Heart left ventricle (tissue), 16 donors: ENCODE data around the gene CACNA1S. TPM values are rescaled to one million over a fixed set of nuclear protein-coding genes. Genes with fewer than 3 reads are reported as not detected.

ENCODE experiments used
- ATAC-seq, 4 donors: fragments of 200-7000 bp; cut with Tn5 transposase; one replicate each; pipeline ENCODE4 v1.9.1; 2020 to 2022; ENCODE audit warnings: moderate library complexity in 4 of 4, mild to moderate bottlenecking in 3 of 4, moderate number of reproducible peaks in 1 of 4
- DNase-seq, 5 donors: peaks; one replicate each; pipeline ENCODE4 v3.0.0-alpha.2; 2020
- H3K27ac ChIP-seq, 12 donors: fragments of 200-600 bp; sonication (generic) in 4 of 12; one replicate each; pipeline versions ENCODE4 v1.5.0 to v1.8.0; 2016 to 2022; ENCODE audit warnings: mild to moderate bottlenecking in 2 of 12
- H3K27me3 ChIP-seq, 9 donors: fragments of 200-600 bp; sonication (generic) in 2 of 9; one replicate each; pipeline versions ENCODE4 v1.5.1 to v1.8.0; 2016 to 2022; ENCODE audit warnings: mild to moderate bottlenecking in 3 of 9
- H3K36me3 ChIP-seq, 9 donors: fragments of 200-600 bp; sonication (generic) in 2 of 9; one replicate each; pipeline versions ENCODE4 v1.5.0 to v1.8.0; 2018 to 2022; ENCODE audit warnings: mild to moderate bottlenecking in 2 of 9
- H3K4me1 ChIP-seq, 12 donors: fragments of 200-600 bp; sonication (generic) in 4 of 12; one replicate each; pipeline versions ENCODE4 v1.5.0 to v1.8.0; 2016 to 2022; ENCODE audit warnings: mild to moderate bottlenecking in 3 of 12
- H3K4me3 ChIP-seq, 12 donors: fragments of 200-600 bp; sonication (generic) in 4 of 12; one replicate each; pipeline versions ENCODE4 v1.5.0 to v1.8.0; 2017 to 2022; ENCODE audit warnings: mild to moderate bottlenecking in 9 of 12, moderate library complexity in 4 of 12
- H3K9me3 ChIP-seq, 12 donors: fragments of 200-600 bp; sonication (generic) in 4 of 12; one replicate each; pipeline versions ENCODE4 v1.5.0 to v1.8.0; 2016 to 2022; ENCODE audit warnings: mild to moderate bottlenecking in 1 of 12
- POLR2A ChIP-seq, 2 donors: fragments of 450-650 bp; IDR thresholded peaks; one replicate each; pipeline ENCODE4 v1.6.1; 2017; ENCODE audit warnings: antibody characterized with exemption in 2 of 2, mild to moderate bottlenecking in 2 of 2, moderate library complexity in 2 of 2
- WGBS, 4 donors: extraction: QIAGEN DNeasy Blood & Tissue Kit in 2 of 4; methylation state at CpG; one replicate each; pipeline versions ENCODE4 v1.1.5 to v1.1.7; 2013 to 2018; 5-methylcytosine and 5-hydroxymethylcytosine counted together
- intact Hi-C, 10 donors: fragments of 100-400 bp; cut with DNase I; formaldehyde crosslinking; loops; one replicate each; pipeline versions ENCODE4 v1.11.1 to v1.14.2; 2022
- polyA plus RNA-seq, 2 donors: library from polyadenylated mRNA; stranded (reverse); fragments of 200-250 nt; gene quantifications; one replicate each; pipeline ENCODE4 v1.2.3, GENCODE V29; 2013
- total RNA-seq, 9 donors: library from RNA; depleted of rRNA in 2 of 9; stranded (reverse); fragments of >200 nt in 2 of 9; fragmentation: NEBNext Ultra II Directional in 3 of 9; extraction: Animal tissue kit (Norgen Biotek cat#: 25700) in 3 of 9; gene quantifications; one replicate each; pipeline versions ENCODE4 v1.1.0 to v1.2.4, GENCODE V29; 2016 to 2023
- TF ChIP-seq, protein P1 (sequence below), 12 donors: fragments of 200-600 bp; sonication (generic) in 4 of 12; IDR thresholded peaks; one replicate each; pipeline versions ENCODE4 v1.5.0 to v1.8.0; 2018 to 2022; ENCODE audit warnings: antibody characterized with exemption in 12 of 12, mild to moderate bottlenecking in 5 of 12
- donor health status: ischemic (EF 13 %, LVEDD 7.1; RV severe dilation, severe dysfunction).
- donor health status: healthy with polysubstance abuse.
- donor health status: DM: no; HTN: yes; CAD: no.
- donor health status: DM: no; HTN: no; CAD: no.
- donor health status: ischemic (EF 25% LVEDD 6.9; RV normal size, moderate dysfunction).
- donor health status: ischemic (EF 25% LVEDD 5.7; RV mildly dilated, moderate dysfunction).
- donor health status: healthy.
- donor health status: DM: yes; HTN: yes; CAD: no.
- donor health status: ischemic (EF 35%, LVEDD 5.7; RV mildly dilated, moderate dysfunction).
- donor health status: nonischemic (EF 11% LVEDD 7.7; RV severe dilation, severe dysfunction).
- donor health status: DM: yes; HTN: yes; CAD: no.
- donor health status: PGD.
- donor health status: ischemic (EF 29% LVEDD 5.4; RV normal size, mild dysfunction).
- donor health status: nonischemic (EF 23%, LVEDD 6.1; RV moderate dilation, normal function).

Gene CACNA1S
- total and polyA plus RNA-seq, 11 donors: not detected

- DNase-seq (no peak), ATAC-seq (no peak)
- no peaks in the 10 kb centered on the region for H3K27me3 ChIP-seq
- no peaks in the 10 kb centered on the region for H3K9me3 ChIP-seq
- intact Hi-C loops: no loop called here
- TF ChIP-seq, protein P1, sequence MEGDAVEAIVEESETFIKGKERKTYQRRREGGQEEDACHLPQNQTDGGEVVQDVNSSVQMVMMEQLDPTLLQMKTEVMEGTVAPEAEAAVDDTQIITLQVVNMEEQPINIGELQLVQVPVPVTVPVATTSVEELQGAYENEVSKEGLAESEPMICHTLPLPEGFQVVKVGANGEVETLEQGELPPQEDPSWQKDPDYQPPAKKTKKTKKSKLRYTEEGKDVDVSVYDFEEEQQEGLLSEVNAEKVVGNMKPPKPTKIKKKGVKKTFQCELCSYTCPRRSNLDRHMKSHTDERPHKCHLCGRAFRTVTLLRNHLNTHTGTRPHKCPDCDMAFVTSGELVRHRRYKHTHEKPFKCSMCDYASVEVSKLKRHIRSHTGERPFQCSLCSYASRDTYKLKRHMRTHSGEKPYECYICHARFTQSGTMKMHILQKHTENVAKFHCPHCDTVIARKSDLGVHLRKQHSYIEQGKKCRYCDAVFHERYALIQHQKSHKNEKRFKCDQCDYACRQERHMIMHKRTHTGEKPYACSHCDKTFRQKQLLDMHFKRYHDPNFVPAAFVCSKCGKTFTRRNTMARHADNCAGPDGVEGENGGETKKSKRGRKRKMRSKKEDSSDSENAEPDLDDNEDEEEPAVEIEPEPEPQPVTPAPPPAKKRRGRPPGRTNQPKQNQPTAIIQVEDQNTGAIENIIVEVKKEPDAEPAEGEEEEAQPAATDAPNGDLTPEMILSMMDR (IDR thresholded peaks at IDR 0.05): no peak
- no peak for TF ChIP-seq POLR2A (IDR thresholded peaks at IDR 0.05)
- no peak overlapping the region for H3K4me3 ChIP-seq
- H3K36me3 ChIP-seq: no peaks in the 10 kb centered on the region
- peaks cover 0 to 22% (median 6%) of the 10 kb centered on the region in 12 donors for H3K4me1 ChIP-seq
- 91 to 98% (median 96%) methylated on average over 3 to 4 of the region's 4 CpGs for WGBS, 4 donors
- no peak overlapping the region for H3K27ac ChIP-seq
These were observed 51.6 kb downstream of the CACNA1S start for GRCh38 chr1:201060586-201060985.

GRCh38 chr1:201059871-201060555, 52.2 kb downstream of the CACNA1S start:
- WGBS, 4 donors: 48 to 62% (median 50%) methylated on average over 5 of the region's 5 CpGs

DNA sequence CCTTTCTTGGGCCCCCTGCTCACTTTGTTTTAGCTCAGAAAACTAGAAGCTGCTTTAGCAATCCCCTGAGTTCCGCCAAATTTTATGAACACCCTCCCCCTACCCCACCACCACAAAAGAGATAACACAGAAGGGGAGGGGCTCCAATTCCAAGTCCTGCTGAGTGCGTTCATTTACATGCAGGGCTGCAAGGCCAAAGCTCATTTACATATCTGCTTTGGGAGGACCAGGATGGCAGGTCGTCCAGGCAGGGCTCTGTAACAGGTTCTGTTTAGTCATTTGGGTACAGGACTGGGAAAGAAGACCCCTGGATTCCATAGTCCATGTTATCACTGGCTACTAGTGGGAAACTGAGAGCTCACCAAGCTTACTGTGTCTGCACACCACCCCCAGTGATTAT, 52.8 kb downstream of the CACNA1S start:
- WGBS, 4 donors: 82 to 91% (median 87%) methylated on average over 3 of the region's 3 CpGs
- Histone ChIP-seq H3K9me3 (no peaks in the 10 kb centered on the region), H3K4me1 (peaks cover 0 to 30% (median 7%) of the 10 kb centered on the region in 12 donors), H3K27ac (no peak overlapping the region), H3K36me3 (no peaks in the 10 kb centered on the region), H3K27me3 (no peaks in the 10 kb centered on the region), H3K4me3 (no peak overlapping the region)
- ATAC-seq (no peak), DNase-seq (no peak)
- no peak for TF ChIP-seq POLR2A (IDR thresholded peaks at IDR 0.05)
- TF ChIP-seq, protein P1 (IDR thresholded peaks at IDR 0.05): no peak
- intact Hi-C loops: no loop called here

More at GRCh38 chr1:201059871-201060555, 52.2 kb downstream of the CACNA1S start:
- no peak for DNase-seq
- Histone ChIP-seq H3K27ac (no peak overlapping the region), H3K36me3 (no peaks in the 10 kb centered on the region), H3K9me3 (no peaks in the 10 kb centered on the region), H3K27me3 (no peaks in the 10 kb centered on the region), H3K4me3 (no peak overlapping the region), H3K4me1 (peaks cover 0 to 28% (median 7%) of the 10 kb centered on the region in 12 donors)
- ATAC-seq: no peak
- TF ChIP-seq POLR2A (IDR thresholded peaks at IDR 0.05): no peak
- TF ChIP-seq, protein P1 (IDR thresholded peaks at IDR 0.05): no peak
- intact Hi-C loops: no loop called here

- WGBS, 4 donors: 41 to 62% (median 47%) methylated on average over 7 to 10 of the region's 10 CpGs
- no peaks in the 10 kb centered on the region for H3K27me3 ChIP-seq
- H3K36me3 ChIP-seq: no peaks in the 10 kb centered on the region
- ATAC-seq (peak in 3 of 4 donors; percentile 46 to 64 (median 62)), DNase-seq (no peak)
- intact Hi-C loops: no loop called here
- H3K27ac ChIP-seq: no peak overlapping the region
- TF ChIP-seq, protein P1 (IDR thresholded peaks at IDR 0.05): no peak
- TF ChIP-seq POLR2A (IDR thresholded peaks at IDR 0.05): no peak
- H3K4me1 ChIP-seq: peaks cover 0 to 24% (median 9%) of the 10 kb centered on the region in 12 donors
- H3K9me3 ChIP-seq: no peaks in the 10 kb centered on the region
- H3K4me3 ChIP-seq: no peak overlapping the region
These were observed 58.1 kb downstream of the CACNA1S start for GRCh38 chr1:201054091-201054543.
